Measurements from ENCODE around the gene CUL1. TPM values are rescaled to one million over a fixed set of nuclear protein-coding genes. Genes with fewer than 3 reads are reported as not detected.

CUL1 gene
- total RNA-seq, 1 experiment from 2014 or later = 53.1 TPM

DNA sequence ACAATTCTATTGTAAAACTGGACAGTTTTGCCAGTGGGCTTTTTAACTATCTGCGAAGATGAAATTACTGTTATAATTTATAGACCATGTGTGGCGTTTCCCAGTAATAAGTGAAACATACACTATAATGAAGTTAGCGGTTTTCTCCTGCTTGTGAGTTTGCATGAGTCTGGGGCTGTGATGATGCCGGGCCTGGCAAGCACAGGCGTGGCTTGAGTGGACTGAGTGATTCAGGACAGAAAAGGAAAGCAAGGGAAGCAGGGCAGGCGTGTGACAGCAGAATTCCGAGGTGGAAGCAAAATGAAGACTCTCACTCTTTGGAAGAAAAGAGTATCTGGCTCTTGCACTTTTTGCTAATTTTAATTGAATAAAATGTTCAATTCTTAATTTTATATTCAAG, 90.5 kb downstream of the CUL1 start:
- BruUV-seq (replicated peaks) = no TSS peak
- H3K4me2 ChIP-seq (ENCODE audit: low read length) = no peak overlapping the region
- intact Hi-C loops (cut with micrococcal nuclease) = no loop called here
- H3K9me2 ChIP-seq (ENCODE audit: insufficient read depth) = no peaks in the 10 kb centered on the region
- no peaks in the 10 kb centered on the region for H3K4me1 ChIP-seq (ENCODE audit: control insufficient read depth in 1 of 2, insufficient read depth in 2 of 2, low read length in 2 of 2)
- TF ChIP-seq FOSL1 (IDR thresholded peaks at IDR 0.05; ENCODE audit: low read depth) (no peak), ZFX (IDR thresholded peaks at IDR 0.05) (no peak), ZNF274 (IDR thresholded peaks at IDR 0.05; ENCODE audit: low read depth, low read length) (no peak), POLR2AphosphoS5 (IDR thresholded peaks at IDR 0.05; ENCODE audit: low read depth, low read length) (no peak), ELF1 (IDR thresholded peaks at IDR 0.05; ENCODE audit: borderline replicate concordance, low read depth) (no peak), TCF7L2 (IDR thresholded peaks at IDR 0.05; ENCODE audit: borderline replicate concordance, extremely low read depth, insufficient read depth, insufficient read length) (no peak), CEBPB (IDR thresholded peaks at IDR 0.05; ENCODE audit: low read depth) (no peak), SIN3A (IDR thresholded peaks at IDR 0.05; ENCODE audit: low read depth) (no peak), SP1 (IDR thresholded peaks at IDR 0.05; ENCODE audit: low read depth) (no peak), EZH2phosphoT487 (IDR thresholded peaks at IDR 0.05; ENCODE audit: borderline replicate concordance) (no peak), JUND (IDR thresholded peaks at IDR 0.05) (no peak), SRF (IDR thresholded peaks at IDR 0.05; ENCODE audit: low read depth) (no peak), RAD21 (IDR thresholded peaks at IDR 0.05; ENCODE audit: low read depth) (no peak), YY1 (IDR thresholded peaks at IDR 0.05; ENCODE audit: extremely low read depth, insufficient replicate concordance, low read depth, low read length) (no peak), CBX3 (IDR thresholded peaks at IDR 0.05; ENCODE audit: low read depth) (no peak)
- TF ChIP-seq, protein P1, sequence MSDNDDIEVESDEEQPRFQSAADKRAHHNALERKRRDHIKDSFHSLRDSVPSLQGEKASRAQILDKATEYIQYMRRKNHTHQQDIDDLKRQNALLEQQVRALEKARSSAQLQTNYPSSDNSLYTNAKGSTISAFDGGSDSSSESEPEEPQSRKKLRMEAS (IDR thresholded peaks at IDR 0.05) = no peak
- TF ChIP-seq, protein P2, sequence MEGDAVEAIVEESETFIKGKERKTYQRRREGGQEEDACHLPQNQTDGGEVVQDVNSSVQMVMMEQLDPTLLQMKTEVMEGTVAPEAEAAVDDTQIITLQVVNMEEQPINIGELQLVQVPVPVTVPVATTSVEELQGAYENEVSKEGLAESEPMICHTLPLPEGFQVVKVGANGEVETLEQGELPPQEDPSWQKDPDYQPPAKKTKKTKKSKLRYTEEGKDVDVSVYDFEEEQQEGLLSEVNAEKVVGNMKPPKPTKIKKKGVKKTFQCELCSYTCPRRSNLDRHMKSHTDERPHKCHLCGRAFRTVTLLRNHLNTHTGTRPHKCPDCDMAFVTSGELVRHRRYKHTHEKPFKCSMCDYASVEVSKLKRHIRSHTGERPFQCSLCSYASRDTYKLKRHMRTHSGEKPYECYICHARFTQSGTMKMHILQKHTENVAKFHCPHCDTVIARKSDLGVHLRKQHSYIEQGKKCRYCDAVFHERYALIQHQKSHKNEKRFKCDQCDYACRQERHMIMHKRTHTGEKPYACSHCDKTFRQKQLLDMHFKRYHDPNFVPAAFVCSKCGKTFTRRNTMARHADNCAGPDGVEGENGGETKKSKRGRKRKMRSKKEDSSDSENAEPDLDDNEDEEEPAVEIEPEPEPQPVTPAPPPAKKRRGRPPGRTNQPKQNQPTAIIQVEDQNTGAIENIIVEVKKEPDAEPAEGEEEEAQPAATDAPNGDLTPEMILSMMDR (IDR thresholded peaks at IDR 0.05 in 2 of 3, conservative IDR thresholded peaks at IDR 0.05 in 1 of 3; ENCODE audit: borderline replicate concordance in 1 of 3, insufficient read depth in 1 of 3, low read depth in 2 of 3, low read length in 2 of 3) = no peak
- TF ChIP-seq, protein P3, sequence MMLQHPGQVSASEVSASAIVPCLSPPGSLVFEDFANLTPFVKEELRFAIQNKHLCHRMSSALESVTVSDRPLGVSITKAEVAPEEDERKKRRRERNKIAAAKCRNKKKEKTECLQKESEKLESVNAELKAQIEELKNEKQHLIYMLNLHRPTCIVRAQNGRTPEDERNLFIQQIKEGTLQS (IDR thresholded peaks at IDR 0.05) = no peak
- H3K9ac ChIP-seq (ENCODE audit: low read length) = no peak overlapping the region
- H3K79me2 ChIP-seq (ENCODE audit: insufficient read depth, low read length) = peaks cover under 1% of the 10 kb centered on the region; the same call in 1 of the 2 replicates
- no peaks in the 10 kb centered on the region for H3K9me3 ChIP-seq (ENCODE audit: control insufficient read depth in 1 of 2, insufficient read depth in 1 of 2, low read depth in 1 of 2, low read length in 2 of 2)
- no peak overlapping the region for H3K27ac ChIP-seq (ENCODE audit: low read depth, low read length)
- no peak for ATAC-seq
- CTCF ChIA-PET = no interaction called here
- no peak for DNase-seq (ENCODE audit: low read depth, low spot score)
- peaks cover 35 to 49% of the 10 kb centered on the region in 2 experiments for H3K36me3 ChIP-seq (ENCODE audit: control insufficient read depth in 1 of 2, insufficient read depth in 2 of 2, low read length in 2 of 2)
- POLR2A ChIA-PET = no interaction called here
- RAD21 ChIA-PET (ENCODE audit: low non-redundant PET in 1 of 2, low total read pairs in 2 of 2, uncharacterized antibody in 2 of 2, unreplicated experiment in 2 of 2) = no interaction called here
- H2AFZ ChIP-seq (ENCODE audit: low read depth, low read length, poor library complexity, severe bottlenecking) = no peak overlapping the region
- 0 out of 2 replicates have a peak, but pooled peaks cover 6% of the 10 kb centered on the region for H4K20me1 ChIP-seq (ENCODE audit: insufficient read depth)
- H3K4me3 ChIP-seq (replicated peaks in 1 of 2; ENCODE audit: low read depth in 1 of 2, low read length in 2 of 2) = no peak overlapping the region
- H3K27me3 ChIP-seq (ENCODE audit: insufficient read depth, low read length) = no peaks in the 10 kb centered on the region

Data from HCT116 (cell line).